Fibroblast of mammary gland (primary cell): ENCODE results near the gene KCNMA1.

Experiments
- DNase-seq: peaks from one replicate; pipeline ENCODE4 v3.0.0-alpha.2; 2010; ENCODE audit warnings: low read depth
- H3K4me3 ChIP-seq: 2 replicates; pipeline ENCODE4 v1.5.1; 2011; ENCODE audit warnings: low read depth, mild to moderate bottlenecking, low read length, moderate library complexity; ENCODE audit not compliant: control insufficient read depth
- TF ChIP-seq, protein P1 (sequence below): conservative IDR thresholded peaks from 2 replicates; pipeline ENCODE4 v1.5.1; 2011; ENCODE audit warnings: low read depth, low read length, inconsistent platforms; ENCODE audit not compliant: control insufficient read depth, insufficient read depth

The KCNMA1 gene

DNA sequence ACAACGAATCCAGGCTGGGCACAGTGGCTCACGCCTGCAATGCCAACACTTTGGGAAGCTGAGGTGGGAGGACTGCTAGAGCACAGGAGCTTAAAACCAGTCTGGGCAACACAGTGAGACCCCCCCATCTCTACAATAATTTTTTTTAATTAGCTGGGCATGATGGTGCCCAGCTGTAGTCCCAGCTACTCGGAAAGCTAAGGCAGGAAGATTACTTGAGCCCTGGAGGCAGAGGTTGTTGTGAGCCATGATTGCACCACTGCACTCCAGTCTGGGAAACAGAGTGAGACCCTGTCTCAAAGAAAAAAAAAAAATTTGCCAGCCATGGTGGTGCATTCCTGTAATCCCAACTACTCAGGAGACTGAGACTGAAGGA lies 396.3 kb downstream of the KCNMA1 start:
- no peak for DNase-seq
- TF ChIP-seq, protein P1, sequence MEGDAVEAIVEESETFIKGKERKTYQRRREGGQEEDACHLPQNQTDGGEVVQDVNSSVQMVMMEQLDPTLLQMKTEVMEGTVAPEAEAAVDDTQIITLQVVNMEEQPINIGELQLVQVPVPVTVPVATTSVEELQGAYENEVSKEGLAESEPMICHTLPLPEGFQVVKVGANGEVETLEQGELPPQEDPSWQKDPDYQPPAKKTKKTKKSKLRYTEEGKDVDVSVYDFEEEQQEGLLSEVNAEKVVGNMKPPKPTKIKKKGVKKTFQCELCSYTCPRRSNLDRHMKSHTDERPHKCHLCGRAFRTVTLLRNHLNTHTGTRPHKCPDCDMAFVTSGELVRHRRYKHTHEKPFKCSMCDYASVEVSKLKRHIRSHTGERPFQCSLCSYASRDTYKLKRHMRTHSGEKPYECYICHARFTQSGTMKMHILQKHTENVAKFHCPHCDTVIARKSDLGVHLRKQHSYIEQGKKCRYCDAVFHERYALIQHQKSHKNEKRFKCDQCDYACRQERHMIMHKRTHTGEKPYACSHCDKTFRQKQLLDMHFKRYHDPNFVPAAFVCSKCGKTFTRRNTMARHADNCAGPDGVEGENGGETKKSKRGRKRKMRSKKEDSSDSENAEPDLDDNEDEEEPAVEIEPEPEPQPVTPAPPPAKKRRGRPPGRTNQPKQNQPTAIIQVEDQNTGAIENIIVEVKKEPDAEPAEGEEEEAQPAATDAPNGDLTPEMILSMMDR = no peak

DNA sequence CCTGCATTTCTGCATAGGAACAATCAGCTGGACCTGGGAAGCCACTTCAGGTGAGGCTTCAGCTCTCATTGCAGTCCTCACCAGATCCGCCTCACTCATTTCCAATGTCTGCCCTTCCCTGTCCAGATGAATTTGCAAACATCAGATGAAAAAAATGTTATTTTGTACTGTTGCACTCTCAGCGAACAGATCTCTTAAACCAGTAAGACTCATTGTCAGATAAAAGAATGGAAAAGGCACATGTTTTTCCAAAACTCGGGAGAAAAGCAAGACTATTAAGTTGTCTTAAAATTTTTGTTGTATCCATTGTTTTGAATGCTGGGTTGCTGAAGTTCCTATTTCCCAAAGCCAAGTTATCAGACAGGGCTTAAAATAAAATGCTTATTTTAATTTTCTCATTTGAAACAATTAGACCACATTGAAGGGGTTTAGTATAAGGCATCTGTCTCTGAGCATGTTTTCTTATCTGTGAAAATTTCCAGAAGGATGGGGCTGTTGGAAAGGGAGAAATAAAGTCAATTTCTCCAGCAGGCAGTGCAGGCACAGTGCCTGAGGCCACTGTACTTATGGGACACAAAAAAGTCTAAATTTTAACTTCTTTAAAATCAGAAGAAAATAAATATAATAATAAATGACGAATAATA lies 396.8 kb downstream of the KCNMA1 start:
- DNase-seq = no peak
- TF ChIP-seq, protein P1 = no peak
- no peak overlapping the region for H3K4me3 ChIP-seq

More for the DNA sequence above, 396.3 kb downstream of the KCNMA1 start:
- no peak overlapping the region for H3K4me3 ChIP-seq

DNA sequence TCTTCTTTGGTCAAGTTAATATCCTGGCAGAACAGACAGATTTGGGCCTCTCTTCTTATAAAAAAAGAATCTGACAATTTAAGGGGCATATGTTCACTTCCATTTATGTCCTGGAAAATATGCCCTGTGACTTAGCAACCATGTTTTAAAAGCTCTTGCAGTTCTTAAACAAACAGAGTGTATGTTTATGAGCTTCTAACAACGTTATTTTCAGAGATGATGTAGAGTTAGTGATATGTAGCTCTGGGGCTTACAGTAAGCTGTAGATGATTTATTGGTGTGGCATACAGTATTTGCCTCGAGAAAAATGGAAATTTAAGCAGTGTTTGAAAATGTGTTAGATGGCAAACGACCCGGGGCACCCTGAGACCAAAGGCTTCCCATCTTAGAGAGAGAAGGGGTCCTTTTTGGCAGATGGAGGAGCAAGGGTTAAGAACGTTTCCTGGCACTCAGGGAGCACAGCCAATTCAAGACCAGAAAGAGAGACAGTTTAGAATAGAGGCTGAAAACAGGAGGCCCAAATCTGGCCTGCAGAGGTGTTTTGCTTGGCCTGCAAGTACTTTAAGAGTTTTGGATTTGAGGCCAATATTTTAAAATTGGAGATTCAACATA lies 397.5 kb downstream of the KCNMA1 start:
- DNase-seq = no peak
- TF ChIP-seq, protein P1 = no peak
- H3K4me3 ChIP-seq = no peak overlapping the region

GRCh38 chr10:77237120-77237519 lies 400.5 kb downstream of the KCNMA1 start:
- no peak for DNase-seq
- TF ChIP-seq, protein P1 = no peak
- no peak overlapping the region for H3K4me3 ChIP-seq

DNA sequence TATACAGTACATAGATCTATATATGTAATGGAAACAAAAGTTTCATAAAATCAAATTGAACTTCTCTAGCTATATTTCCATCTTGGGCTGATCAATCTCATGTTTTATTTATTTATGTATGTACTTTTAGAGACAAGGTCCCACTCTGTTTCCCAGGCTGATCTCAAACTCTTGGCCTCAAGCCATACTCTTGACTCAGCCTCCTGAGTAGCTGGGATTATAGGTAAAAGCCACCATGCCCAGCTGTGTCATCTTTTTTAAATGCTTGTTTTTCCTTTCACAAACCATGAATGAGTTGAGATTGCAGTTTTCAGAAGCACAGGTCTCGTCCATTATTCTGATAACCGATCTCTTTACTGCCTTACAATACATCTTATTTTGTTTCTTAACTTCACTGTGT lies 400.9 kb downstream of the KCNMA1 start:
- DNase-seq = peak; percentile 53
- TF ChIP-seq, protein P1 = no peak
- H3K4me3 ChIP-seq = no peak overlapping the region

DNA sequence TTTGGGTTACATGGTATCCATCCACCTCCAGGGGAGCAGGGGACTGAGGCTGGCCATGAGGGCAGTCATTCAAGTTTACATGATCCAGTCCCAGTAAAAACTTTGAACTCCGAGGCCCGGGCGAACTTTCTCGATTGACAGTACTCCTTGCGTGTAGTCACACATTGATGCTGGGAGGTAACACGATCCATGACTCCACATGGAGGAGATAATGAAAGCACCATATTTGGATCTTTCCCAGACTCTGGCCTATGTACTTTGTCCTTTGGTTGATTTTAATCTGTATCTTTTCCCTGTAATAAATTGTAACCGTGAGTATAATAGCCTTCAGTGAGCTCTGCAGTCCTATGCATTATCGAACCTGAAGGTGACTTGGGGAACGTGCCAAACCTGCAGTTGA lies 401.6 kb downstream of the KCNMA1 start:
- TF ChIP-seq, protein P1 = no peak
- no peak overlapping the region for H3K4me3 ChIP-seq
- DNase-seq = no peak
